Osteocyte (in vitro differentiated cells): Measurements from ENCODE around the gene HSPA8. TPM values are rescaled to one million over a fixed set of nuclear protein-coding genes. Genes with fewer than 3 reads are reported as not detected.

Experiments used
- DNase-seq: peaks from one replicate; pipeline ENCODE4 v3.0.0; 2021; ENCODE audit warnings: mixed read lengths; ENCODE audit not compliant: unreplicated experiment; ENCODE audit errors: extremely low spot score
- H3K27ac Mint-ChIP-seq: one replicate; pipeline ENCODE4 v1.8.0; 2021; ENCODE audit warnings: mild to moderate bottlenecking, mixed read lengths; ENCODE audit not compliant: unreplicated experiment
- H3K27me3 Mint-ChIP-seq: one replicate; pipeline ENCODE4 v1.8.0; 2021; ENCODE audit warnings: mixed read lengths; ENCODE audit not compliant: unreplicated experiment
- H3K36me3 Mint-ChIP-seq: one replicate; pipeline ENCODE4 v1.8.0; 2021; ENCODE audit warnings: mixed read lengths; ENCODE audit not compliant: unreplicated experiment
- H3K4me1 Mint-ChIP-seq: one replicate; pipeline ENCODE4 v1.8.0; 2021; ENCODE audit warnings: mixed read lengths; ENCODE audit not compliant: unreplicated experiment
- H3K4me3 Mint-ChIP-seq: one replicate; pipeline ENCODE4 v1.8.0; 2021; ENCODE audit warnings: mild to moderate bottlenecking, moderate library complexity, mixed read lengths; ENCODE audit not compliant: unreplicated experiment
- H3K9me3 Mint-ChIP-seq: one replicate; pipeline ENCODE4 v1.8.0; 2021; ENCODE audit warnings: mixed read lengths; ENCODE audit not compliant: unreplicated experiment
- total RNA-seq: library from RNA; stranded (reverse); gene quantifications from 2 replicates; pipeline ENCODE4 v1.2.1, GENCODE V29; 2021
- TF ChIP-seq, protein P1 (sequence below): fragments of 200-600 bp; sonication (generic); IDR thresholded peaks from 2 replicates; pipeline ENCODE4 v1.5.0; 2021; ENCODE audit warnings: antibody characterized with exemption, mild to moderate bottlenecking, moderate library complexity

Gene HSPA8
- total RNA-seq, 1 donor from 2014 or later, result 1,095 TPM

GRCh38 chr11:123051146-123051545, 10.8 kb downstream of the HSPA8 start:
- no peak for DNase-seq
- TF ChIP-seq, protein P1, sequence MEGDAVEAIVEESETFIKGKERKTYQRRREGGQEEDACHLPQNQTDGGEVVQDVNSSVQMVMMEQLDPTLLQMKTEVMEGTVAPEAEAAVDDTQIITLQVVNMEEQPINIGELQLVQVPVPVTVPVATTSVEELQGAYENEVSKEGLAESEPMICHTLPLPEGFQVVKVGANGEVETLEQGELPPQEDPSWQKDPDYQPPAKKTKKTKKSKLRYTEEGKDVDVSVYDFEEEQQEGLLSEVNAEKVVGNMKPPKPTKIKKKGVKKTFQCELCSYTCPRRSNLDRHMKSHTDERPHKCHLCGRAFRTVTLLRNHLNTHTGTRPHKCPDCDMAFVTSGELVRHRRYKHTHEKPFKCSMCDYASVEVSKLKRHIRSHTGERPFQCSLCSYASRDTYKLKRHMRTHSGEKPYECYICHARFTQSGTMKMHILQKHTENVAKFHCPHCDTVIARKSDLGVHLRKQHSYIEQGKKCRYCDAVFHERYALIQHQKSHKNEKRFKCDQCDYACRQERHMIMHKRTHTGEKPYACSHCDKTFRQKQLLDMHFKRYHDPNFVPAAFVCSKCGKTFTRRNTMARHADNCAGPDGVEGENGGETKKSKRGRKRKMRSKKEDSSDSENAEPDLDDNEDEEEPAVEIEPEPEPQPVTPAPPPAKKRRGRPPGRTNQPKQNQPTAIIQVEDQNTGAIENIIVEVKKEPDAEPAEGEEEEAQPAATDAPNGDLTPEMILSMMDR, result no peak
- Mint-ChIP-seq H3K4me3 (no peak overlapping the region), H3K27me3 (no peaks in the 10 kb centered on the region), H3K36me3 (peaks cover 4% of the 10 kb centered on the region), H3K27ac (no peak overlapping the region), H3K9me3 (no peaks in the 10 kb centered on the region), H3K4me1 (peaks cover 5% of the 10 kb centered on the region)

DNA sequence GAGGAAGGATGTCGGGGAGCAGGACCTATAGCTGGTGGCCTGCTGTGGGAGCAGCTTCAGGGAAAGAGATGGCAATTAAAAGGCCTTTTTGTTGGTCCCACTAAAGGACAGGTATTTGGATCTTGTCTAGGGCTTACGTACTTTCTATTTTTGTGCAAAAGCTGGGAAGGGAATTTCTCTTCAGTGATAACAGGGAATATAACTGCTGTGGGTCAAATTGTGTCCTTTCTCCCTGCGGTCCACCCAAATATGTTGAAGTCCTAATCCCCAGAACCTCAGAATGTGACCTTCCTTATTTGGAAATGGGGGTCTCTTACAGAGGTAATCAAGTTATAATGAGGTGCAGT, 14.0 kb downstream of the HSPA8 start:
- Mint-ChIP-seq H3K27ac (no peak overlapping the region), H3K9me3 (no peaks in the 10 kb centered on the region), H3K4me1 (no peaks in the 10 kb centered on the region), H3K4me3 (no peak overlapping the region), H3K36me3 (no peaks in the 10 kb centered on the region), H3K27me3 (no peaks in the 10 kb centered on the region)
- TF ChIP-seq, protein P1, result no peak
- no peak for DNase-seq

- H3K4me3 Mint-ChIP-seq, result no peak overlapping the region
- no peaks in the 10 kb centered on the region for H3K36me3 Mint-ChIP-seq
- no peaks in the 10 kb centered on the region for H3K27me3 Mint-ChIP-seq
- H3K27ac Mint-ChIP-seq, result no peak overlapping the region
- TF ChIP-seq, protein P1, result no peak
- no peaks in the 10 kb centered on the region for H3K4me1 Mint-ChIP-seq
- DNase-seq, result no peak
- no peaks in the 10 kb centered on the region for H3K9me3 Mint-ChIP-seq
Observed at GRCh38 chr11:123047266-123047946, 14.5 kb downstream of the HSPA8 start.

DNA sequence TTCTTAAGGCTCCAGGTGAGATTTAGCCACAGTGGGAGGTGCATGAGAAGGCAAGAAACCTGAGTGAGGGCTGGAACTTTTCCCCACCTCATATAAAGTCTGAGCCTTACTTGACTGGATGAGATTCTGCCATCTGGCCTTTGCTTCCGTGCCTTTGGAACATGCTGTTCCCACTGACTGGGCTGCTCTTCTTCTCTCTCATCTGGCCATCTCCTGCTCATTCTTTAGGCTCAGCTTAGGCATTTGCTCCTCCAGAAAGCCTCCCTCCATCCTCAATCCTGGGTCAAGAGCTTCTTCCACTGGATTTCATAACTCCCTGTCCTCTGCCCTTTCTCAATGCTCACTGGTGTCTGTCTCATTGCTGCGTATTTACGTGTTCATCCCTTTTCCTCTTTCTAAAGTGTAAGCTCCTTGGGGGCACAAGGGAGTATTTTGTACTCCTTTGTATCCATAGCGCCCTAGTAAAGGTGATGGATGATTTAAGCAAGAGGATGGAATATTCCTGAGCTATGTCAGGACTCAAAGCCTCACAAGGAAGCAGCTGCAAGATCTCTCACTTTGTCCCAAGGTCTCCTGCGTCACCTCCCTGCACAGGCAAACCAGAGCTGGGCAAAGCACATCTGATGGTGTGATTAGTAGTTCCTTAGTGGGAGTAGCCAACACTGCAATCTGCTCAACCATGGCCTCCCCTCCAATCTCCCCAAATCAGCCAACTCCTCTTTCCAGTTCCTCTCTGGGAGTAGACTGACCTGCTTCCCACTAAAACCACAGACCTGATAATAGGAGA, 15.3 kb downstream of the HSPA8 start:
- DNase-seq, result no peak
- TF ChIP-seq, protein P1, result no peak
- no peaks in the 10 kb centered on the region for H3K9me3 Mint-ChIP-seq
- H3K4me1 Mint-ChIP-seq, result no peaks in the 10 kb centered on the region
- H3K36me3 Mint-ChIP-seq, result no peaks in the 10 kb centered on the region
- H3K4me3 Mint-ChIP-seq, result no peak overlapping the region
- H3K27ac Mint-ChIP-seq, result no peak overlapping the region
- no peaks in the 10 kb centered on the region for H3K27me3 Mint-ChIP-seq

DNA sequence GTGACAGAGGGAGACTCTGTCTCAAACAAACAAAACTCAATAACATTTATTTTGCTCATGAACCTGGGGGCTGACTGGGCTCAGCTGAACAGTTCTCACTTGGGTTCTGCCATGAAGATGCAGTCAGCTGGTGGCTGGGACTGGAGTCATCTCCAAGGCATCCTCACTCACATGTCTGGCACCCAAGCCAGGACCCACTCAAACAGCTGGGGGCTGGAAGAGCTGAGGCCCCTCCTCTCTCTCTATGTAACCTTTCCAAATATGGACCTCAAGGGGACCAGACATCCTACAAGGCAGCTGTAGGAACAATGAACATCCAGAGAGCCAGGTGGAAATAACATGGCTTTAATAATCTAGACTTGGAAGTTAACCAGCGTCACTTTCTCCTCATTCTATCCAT, 16.8 kb downstream of the HSPA8 start:
- Mint-ChIP-seq H3K27ac (no peak overlapping the region), H3K4me1 (no peaks in the 10 kb centered on the region), H3K27me3 (no peaks in the 10 kb centered on the region), H3K36me3 (no peaks in the 10 kb centered on the region), H3K4me3 (no peak overlapping the region), H3K9me3 (no peaks in the 10 kb centered on the region)
- TF ChIP-seq, protein P1, result no peak
- no peak for DNase-seq
